B cell (primary cell): ENCODE results near the gene CDH16. TPM values are rescaled to one million over a fixed set of nuclear protein-coding genes. Genes with fewer than 3 reads are reported as not detected.
A peak's percentile ranks its signal among the peaks of the same experiment; 100 is the strongest.

Experiments used
- ATAC-seq: fragments of 200-7000 bp; cut with Tn5 transposase; one replicate; pipeline ENCODE4 v1.10.0; 2021; ENCODE audit warnings: low read depth, mild to moderate bottlenecking, moderate number of reproducible peaks, moderate library complexity
- CTCF ChIA-PET: fragments of 350-600 bp; sonication (Branson Sonifier 250); formaldehyde crosslinking; loops from one replicate; lab custom pipeline; 2021; ENCODE audit warnings: antibody characterized with exemption, inconsistent platforms; lab: Charles Lee
- POLR2A ChIA-PET: fragments of 350-600 bp; sonication (Branson Sonifier 250); formaldehyde crosslinking; loops from one replicate; lab custom pipeline; 2021; ENCODE audit warnings: antibody characterized with exemption; lab: Charles Lee
- DNase-seq: peaks from one replicate; pipeline ENCODE4 v3.0.0; 2013
- H2AFZ ChIP-seq: 2 replicates; pipeline ENCODE4 v1.6.1; 2012; ENCODE audit warnings: mild to moderate bottlenecking, low read depth, low read length; ENCODE audit not compliant: insufficient read depth, poor library complexity, severe bottlenecking
- H3K27ac ChIP-seq, 2 donors: 1 replicate in 1 of 2; 2 replicates in 1 of 2; pipeline ENCODE4 v1.5.1; 2012 to 2013; ENCODE audit warnings: low read length in 2 of 2, mild to moderate bottlenecking in 2 of 2, moderate library complexity in 1 of 2
- H3K27me3 ChIP-seq, 4 experiments: fragments of 200-600 bp in 1 of 4; sonication (generic) in 1 of 4; replicated peaks in 1 of 4; 1 replicate in 2 of 4; 2 replicates in 2 of 4; pipeline versions ENCODE4 v1.6.1 to v1.7.0; 2013 to 2016; ENCODE audit warnings: low read length in 3 of 4, mild to moderate bottlenecking in 2 of 4, mixed read lengths in 1 of 4, moderate library complexity in 1 of 4; ENCODE audit not compliant: insufficient read depth in 4 of 4, control insufficient read depth in 3 of 4; ENCODE audit errors: control extremely low read depth in 1 of 4
- H3K36me3 ChIP-seq, 2 experiments: replicated peaks in 1 of 2; 1 replicate in 1 of 2; 2 replicates in 1 of 2; pipeline versions ENCODE4 v1.6.1 to v1.7.1; 2013; ENCODE audit warnings: low read length in 1 of 2; ENCODE audit not compliant: insufficient read depth in 2 of 2, control insufficient read depth in 1 of 2; ENCODE audit errors: control extremely low read depth in 1 of 2, extremely low read depth in 1 of 2
- H3K4me1 ChIP-seq, 2 donors: fragments of 200-600 bp in 1 of 2; sonication (generic) in 1 of 2; 1 replicate in 1 of 2; 2 replicates in 1 of 2; pipeline versions ENCODE4 v1.5.1 to v1.6.1; 2013 to 2017; ENCODE audit warnings: low read length in 2 of 2; ENCODE audit not compliant: control insufficient read depth in 2 of 2, insufficient read depth in 2 of 2
- H3K4me2 ChIP-seq: replicated peaks from 2 replicates; pipeline ENCODE3; 2012; ENCODE audit warnings: mild to moderate bottlenecking, low read depth, low read length; ENCODE audit not compliant: poor library complexity, severe bottlenecking
- H3K4me3 ChIP-seq, 5 experiments: fragments of 200-600 bp in 1 of 5; sonication (generic) in 1 of 5; 1 replicate in 3 of 5; 2 replicates in 2 of 5; pipeline versions ENCODE4 v1.5.1 to v1.7.0; 2011 to 2016; ENCODE audit warnings: low read length in 4 of 5, mild to moderate bottlenecking in 4 of 5, low read depth in 2 of 5, control low read depth in 1 of 5, moderate library complexity in 1 of 5; ENCODE audit not compliant: insufficient read depth in 1 of 5; ENCODE audit errors: control extremely low read depth in 1 of 5, extremely low read depth in 1 of 5
- H3K79me2 ChIP-seq: fragments of 200-600 bp; sonication (generic); one replicate; pipeline ENCODE4 v1.6.0; 2016; ENCODE audit warnings: low read length; ENCODE audit not compliant: control insufficient read depth, insufficient read depth
- H3K9ac ChIP-seq: fragments of 200-600 bp; sonication (generic); 2 replicates; pipeline ENCODE4 v1.6.1; 2017; ENCODE audit warnings: mild to moderate bottlenecking, low read length, moderate library complexity
- H3K9me3 ChIP-seq, 3 donors: one replicate each; pipeline versions ENCODE4 v1.6.1 to v1.7.1; 2013; ENCODE audit warnings: low read length in 2 of 3; ENCODE audit not compliant: control insufficient read depth in 2 of 3, insufficient read depth in 1 of 3; ENCODE audit errors: control extremely low read depth in 1 of 3
- H4K20me1 ChIP-seq: 2 replicates; pipeline ENCODE4 v1.6.0; 2012; ENCODE audit warnings: mild to moderate bottlenecking, low read length; ENCODE audit not compliant: insufficient read depth, control insufficient read depth, poor library complexity, severe bottlenecking
- H3K27ac Mint-ChIP-seq: one replicate; pipeline ENCODE4 v1.8.0; 2021; ENCODE audit warnings: mixed read lengths
- H3K27me3 Mint-ChIP-seq: one replicate; pipeline ENCODE4 v1.8.0; 2021; ENCODE audit warnings: mixed read lengths
- H3K4me1 Mint-ChIP-seq: one replicate; pipeline ENCODE4 v1.8.0; 2021; ENCODE audit warnings: mixed read lengths
- H3K4me3 Mint-ChIP-seq: one replicate; pipeline ENCODE4 v1.8.0; 2021; ENCODE audit warnings: mixed read lengths
- H3K9me3 Mint-ChIP-seq: one replicate; pipeline ENCODE4 v1.8.0; 2022; ENCODE audit warnings: mixed read lengths; ENCODE audit not compliant: insufficient read depth
- EZH2 ChIP-seq: IDR thresholded peaks from 2 replicates; pipeline ENCODE4 v1.6.1; 2012; ENCODE audit warnings: borderline replicate concordance, low read depth, mild to moderate bottlenecking, moderate library complexity, low read length; ENCODE audit not compliant: insufficient read depth, poor library complexity, severe bottlenecking
- WGBS: methylation state at CpG from one replicate; pipeline ENCODE4 v1.1.5; 2013; ENCODE audit warnings: missing lambda C conversion rate; ENCODE audit not compliant: insufficient coverage; 5-methylcytosine and 5-hydroxymethylcytosine counted together
- intact Hi-C: fragments of 100-400 bp; cut with micrococcal nuclease; formaldehyde crosslinking; loops from one replicate; pipeline ENCODE4 v1.10.0; 2022
- polyA plus RNA-seq: library from polyadenylated mRNA; depleted of rRNA; stranded (reverse); fragments of >200 nt; gene quantifications from 2 replicates; pipeline ENCODE4 v1.2.3, GENCODE V29; 2012
- total RNA-seq, 2 donors: library from RNA; stranded (reverse); fragments of 120-200 nt in 1 of 2; gene quantifications; 1 replicate in 1 of 2; 2 replicates in 1 of 2; pipeline versions ENCODE4 v1.2.3 to v1.2.4, GENCODE V29; 2013 to 2022
- TF ChIP-seq, protein P1 (sequence below): fragments of 200-600 bp; IDR thresholded peaks from one replicate; pipeline ENCODE4 v1.8.0; 2022; ENCODE audit warnings: antibody characterized with exemption, mild to moderate bottlenecking

Gene CDH16
- total and polyA plus RNA-seq, 2 donors (not counting 1 experiment from before 2014, with no cell fraction given) = not detected

DNA sequence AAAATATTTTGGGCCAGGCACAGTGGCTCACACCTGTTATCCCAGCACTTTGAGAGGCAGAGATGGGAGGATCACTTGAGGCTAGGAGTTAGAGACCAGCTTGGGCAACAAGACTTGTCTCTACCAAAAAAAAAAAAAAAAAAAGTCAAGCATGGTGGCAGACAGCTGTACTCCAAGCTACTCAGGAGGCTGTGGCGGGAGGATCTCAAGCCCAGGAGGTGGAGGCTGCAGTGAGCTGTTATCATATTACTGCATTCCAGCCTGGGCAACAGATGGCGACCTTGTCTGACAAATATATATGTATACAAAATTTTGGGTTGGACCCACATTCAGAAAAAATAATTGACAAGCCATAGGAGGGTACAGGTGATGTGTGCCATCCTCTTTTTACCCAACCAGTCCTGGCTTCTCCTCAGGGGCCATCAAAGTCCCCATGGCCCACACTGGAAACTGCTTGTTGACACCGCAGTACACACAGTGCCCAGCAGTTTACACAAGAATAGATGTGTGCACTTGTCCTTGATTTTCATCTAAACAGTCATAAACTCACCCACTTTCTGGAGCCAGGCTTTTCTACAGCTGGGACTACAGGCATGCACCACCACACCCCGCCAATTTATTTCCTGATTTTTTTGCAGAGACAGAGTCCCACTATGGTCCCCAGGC, 18.3 kb upstream of the CDH16 start:
- peaks cover 49% of the 10 kb centered on the region for H3K4me1 Mint-ChIP-seq
- no peaks in the 10 kb centered on the region for H3K9me3 ChIP-seq
- DNase-seq (no peak), ATAC-seq (no peak)
- H3K27me3 Mint-ChIP-seq = no peaks in the 10 kb centered on the region
- H3K4me2 ChIP-seq = no peak overlapping the region
- H3K27me3 ChIP-seq = no peaks in the 10 kb centered on the region
- H3K4me3 ChIP-seq = no peak overlapping the region
- WGBS = 93% methylated on average over 2 of the region's 4 CpGs
- ChIA-PET CTCF (interaction anchor here (0.6 to 0.8 kb wide), 2 partner anchors 36 to 956 kb away, joined by 3 read pairs; partner anchors contain the start of gene PSKH1), POLR2A (no interaction called here)
- H3K79me2 ChIP-seq = peaks cover 26% of the 10 kb centered on the region
- H3K4me1 ChIP-seq = peaks cover 24 to 33% of the 10 kb centered on the region in 2 donors
- no peak overlapping the region for H2AFZ ChIP-seq
- peak overlapping the region; percentile 99 for H3K4me3 Mint-ChIP-seq
- intact Hi-C loops = no loop called here
- no peaks in the 10 kb centered on the region for H3K9me3 Mint-ChIP-seq
- H4K20me1 ChIP-seq = peaks cover 14% of the 10 kb centered on the region
- H3K27ac ChIP-seq = no peak overlapping the region
- H3K9ac ChIP-seq = no peak overlapping the region
- H3K36me3 ChIP-seq = peaks cover 0 to 36% of the 10 kb centered on the region in 2 experiments
- peak overlapping the region; percentile 50 for H3K27ac Mint-ChIP-seq
- TF ChIP-seq EZH2 = no peak
- TF ChIP-seq, protein P1, sequence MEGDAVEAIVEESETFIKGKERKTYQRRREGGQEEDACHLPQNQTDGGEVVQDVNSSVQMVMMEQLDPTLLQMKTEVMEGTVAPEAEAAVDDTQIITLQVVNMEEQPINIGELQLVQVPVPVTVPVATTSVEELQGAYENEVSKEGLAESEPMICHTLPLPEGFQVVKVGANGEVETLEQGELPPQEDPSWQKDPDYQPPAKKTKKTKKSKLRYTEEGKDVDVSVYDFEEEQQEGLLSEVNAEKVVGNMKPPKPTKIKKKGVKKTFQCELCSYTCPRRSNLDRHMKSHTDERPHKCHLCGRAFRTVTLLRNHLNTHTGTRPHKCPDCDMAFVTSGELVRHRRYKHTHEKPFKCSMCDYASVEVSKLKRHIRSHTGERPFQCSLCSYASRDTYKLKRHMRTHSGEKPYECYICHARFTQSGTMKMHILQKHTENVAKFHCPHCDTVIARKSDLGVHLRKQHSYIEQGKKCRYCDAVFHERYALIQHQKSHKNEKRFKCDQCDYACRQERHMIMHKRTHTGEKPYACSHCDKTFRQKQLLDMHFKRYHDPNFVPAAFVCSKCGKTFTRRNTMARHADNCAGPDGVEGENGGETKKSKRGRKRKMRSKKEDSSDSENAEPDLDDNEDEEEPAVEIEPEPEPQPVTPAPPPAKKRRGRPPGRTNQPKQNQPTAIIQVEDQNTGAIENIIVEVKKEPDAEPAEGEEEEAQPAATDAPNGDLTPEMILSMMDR = no peak

DNA sequence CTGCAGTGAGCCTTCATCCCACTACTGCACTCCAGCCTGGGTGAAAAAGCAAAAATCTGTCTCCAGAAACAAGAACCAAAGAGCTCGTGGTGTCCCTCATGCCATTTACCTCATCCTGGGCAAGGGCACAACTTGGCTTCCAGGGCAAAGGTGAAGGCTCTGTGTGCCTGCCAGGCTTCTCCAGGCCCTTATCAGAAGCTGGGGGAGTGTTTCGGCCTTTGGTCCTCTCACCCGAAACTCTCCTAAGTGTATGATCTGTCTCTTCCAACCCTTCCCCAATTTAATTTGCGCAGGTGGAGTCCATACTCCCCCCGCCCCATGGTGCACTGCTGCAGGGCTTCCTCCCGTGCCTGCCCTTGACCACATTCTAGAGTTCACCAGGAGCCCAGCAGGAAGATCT, 17.8 kb upstream of the CDH16 start:
- ATAC-seq (no peak), DNase-seq (no peak)
- intact Hi-C loops = no loop called here
- Histone ChIP-seq H3K4me3 (no peak overlapping the region), H3K36me3 (peaks cover 0 to 34% of the 10 kb centered on the region in 2 experiments), H3K27ac (no peak overlapping the region), H3K79me2 (peaks cover 26% of the 10 kb centered on the region), H3K9me3 (no peaks in the 10 kb centered on the region), H3K27me3 (no peaks in the 10 kb centered on the region), H3K4me2 (no peak overlapping the region), H4K20me1 (peaks cover 14% of the 10 kb centered on the region), H3K4me1 (peaks cover 24 to 33% of the 10 kb centered on the region in 2 donors), H3K9ac (no peak overlapping the region), H2AFZ (no peak overlapping the region)
- CTCF ChIA-PET = interaction anchor here (0.8 kb wide), 1 partner anchor 35 kb away, joined by 3 read pairs; no protein-coding TSS in a partner anchor
- TF ChIP-seq, protein P1 = no peak
- no peak for TF ChIP-seq EZH2
- Mint-ChIP-seq H3K27me3 (no peaks in the 10 kb centered on the region), H3K4me1 (peaks cover 54% of the 10 kb centered on the region), H3K27ac (peak overlapping the region; percentile 50), H3K4me3 (peak overlapping the region; percentile 99), H3K9me3 (no peaks in the 10 kb centered on the region)
- WGBS = 98% methylated on average over 5 of the region's 6 CpGs
- POLR2A ChIA-PET = no interaction called here
